ENCODE data around the gene GLMN.
A peak's percentile ranks its signal among the peaks of the same experiment; 100 is the strongest.

The GLMN gene

GRCh38 chr1:92298573-92299476, at the start of gene GLMN, which contains the start of gene RPAP2:
Gene GLMN, minus strand, starts transcription at chr1:92298987. Its CDS starts 988 bp downstream, at chr1:92297999.
Gene RPAP2, plus strand, starts transcription at chr1:92299059. Its CDS starts 15 bp downstream, at chr1:92299074.
- DNase-seq = peak; percentile 67

GRCh38 chr1:92346866-92347640, 48.3 kb upstream of the GLMN start:
- DNase-seq = no peak

- DNase-seq = no peak
Observed at GRCh38 chr1:92343061-92343460, 44.3 kb upstream of the GLMN start.

GRCh38 chr1:92342401-92342800, 43.6 kb upstream of the GLMN start:
- no peak for DNase-seq

- DNase-seq = no peak
Observed at GRCh38 chr1:92340154-92340553, 41.4 kb upstream of the GLMN start.

GRCh38 chr1:92333668-92334067, 34.9 kb upstream of the GLMN start:
- DNase-seq = no peak

GRCh38 chr1:92329347-92330129, 30.8 kb upstream of the GLMN start:
- DNase-seq = no peak

- DNase-seq = no peak
Observed at GRCh38 chr1:92327794-92328193, 29.0 kb upstream of the GLMN start.

- no peak for DNase-seq
Observed at GRCh38 chr1:92326681-92327080, 27.9 kb upstream of the GLMN start.

GRCh38 chr1:92324784-92325183, 26.0 kb upstream of the GLMN start:
- no peak for DNase-seq

- DNase-seq = no peak
Observed at GRCh38 chr1:92323473-92324453, 25.0 kb upstream of the GLMN start.

GRCh38 chr1:92317836-92318493, 19.2 kb upstream of the GLMN start:
- no peak for DNase-seq

GRCh38 chr1:92315766-92316599, 17.2 kb upstream of the GLMN start:
- DNase-seq = peak; percentile 39

GRCh38 chr1:92314024-92314423, 15.2 kb upstream of the GLMN start:
- no peak for DNase-seq

GRCh38 chr1:92310185-92310597, 11.4 kb upstream of the GLMN start:
- DNase-seq = no peak

GRCh38 chr1:92307980-92308379, 9.2 kb upstream of the GLMN start:
- no peak for DNase-seq

GRCh38 chr1:92306020-92306419, 7.2 kb upstream of the GLMN start:
- no peak for DNase-seq

- no peak for DNase-seq
Observed at GRCh38 chr1:92301021-92301420, 2.2 kb upstream of the GLMN start.

GRCh38 chr1:92299477-92300150, 827 bp upstream of the GLMN start:
- no peak for DNase-seq

- no peak for DNase-seq
Observed at GRCh38 chr1:92298213-92298572, 594 bp downstream of the GLMN start.
